Measurements from ENCODE around the gene MTTP.

GRCh38 chr4:99586322-99586721, 11.7 kb downstream of the MTTP start:
- TF ChIP-seq CTCF (optimal IDR thresholded peaks at IDR 0.05 in 1 of 3, IDR thresholded peaks at IDR 0.05 in 1 of 3, conservative IDR thresholded peaks at IDR 0.05 in 1 of 3; ENCODE audit: extremely low read depth in 1 of 3, insufficient read depth in 2 of 3, low read length in 3 of 3): no peak
- no peak for TF ChIP-seq EZH2 (IDR thresholded peaks at IDR 0.05; ENCODE audit: low read length)

All from keratinocyte (primary cell).